Kidney (tissue), 14 donors: Measurements from ENCODE around the gene PLEKHD1. TPM values are rescaled to one million over a fixed set of nuclear protein-coding genes. Genes with fewer than 3 reads are reported as not detected.
A peak's percentile ranks its signal among the peaks of the same experiment; 100 is the strongest.

Experiments
- DNase-seq, 5 donors: peaks; one replicate each; pipeline ENCODE4 v3.0.0-alpha.2; 2013 to 2020
- FAIRE-seq: peaks from 2 replicates; lab custom pipeline; 2012; peaks lifted over from hg19 to GRCh38; lab: Jason Lieb, UNC
- H3K27ac ChIP-seq, 2 donors: one replicate each; pipeline ENCODE4 v1.7.0; 2013; ENCODE audit warnings: low read depth in 2 of 2, low read length in 2 of 2, inconsistent platforms in 1 of 2
- H3K27me3 ChIP-seq: one replicate; pipeline ENCODE4 v1.7.1; 2013; ENCODE audit warnings: low read length, inconsistent platforms; ENCODE audit not compliant: control insufficient read depth, insufficient read depth
- H3K36me3 ChIP-seq, 3 donors: one replicate each; pipeline versions ENCODE4 v1.7.0 to v1.7.1; 2013; ENCODE audit warnings: low read length in 3 of 3, control low read depth in 1 of 3, inconsistent platforms in 1 of 3; ENCODE audit not compliant: insufficient read depth in 3 of 3, control insufficient read depth in 2 of 3
- H3K4me1 ChIP-seq, 3 donors: one replicate each; pipeline versions ENCODE4 v1.7.0 to v1.7.1; 2013; ENCODE audit warnings: low read length in 3 of 3, inconsistent platforms in 1 of 3, low read depth in 1 of 3; ENCODE audit not compliant: control insufficient read depth in 2 of 3, insufficient read depth in 2 of 3
- H3K4me3 ChIP-seq, 3 donors: one replicate each; pipeline versions ENCODE4 v1.7.0 to v1.8.1; 2013; ENCODE audit warnings: low read length in 3 of 3, control low read depth in 1 of 3, inconsistent platforms in 1 of 3
- H3K9ac ChIP-seq, 3 donors: one replicate each; pipeline versions ENCODE4 v1.7.0 to v1.7.1; 2013; ENCODE audit warnings: low read length in 3 of 3, control low read depth in 1 of 3, inconsistent platforms in 1 of 3
- H3K9me3 ChIP-seq, 3 donors: one replicate each; pipeline versions ENCODE4 v1.7.0 to v1.7.1; 2013; ENCODE audit warnings: low read length in 3 of 3, control low read depth in 1 of 3, inconsistent platforms in 1 of 3; ENCODE audit not compliant: control insufficient read depth in 2 of 3, insufficient read depth in 1 of 3
- CTCF ChIP-seq: IDR thresholded peaks from 3 replicates; pipeline ENCODE4 v1.5.1; 2012; ENCODE audit warnings: mild to moderate bottlenecking, moderate library complexity, borderline replicate concordance; ENCODE audit not compliant: insufficient read depth; ENCODE audit errors: extremely low read depth
- intact Hi-C: fragments of 100-400 bp; cut with DNase I; formaldehyde crosslinking; loops from one replicate; pipeline ENCODE4 v1.11.1; 2022
- polyA plus RNA-seq: library from polyadenylated mRNA; stranded (reverse); fragments of 350-450 nt; fragmentation: Illumina TruSeq; extraction: RNeasy Lipid Tissue Mini Kit (QIAGEN cat#74804); gene quantifications from one replicate; pipeline ENCODE4 v1.2.3, GENCODE V29; 2014; ENCODE audit warnings: low read depth, low replicate concordance; ENCODE audit not compliant: insufficient read depth
- total RNA-seq: library from RNA; stranded (reverse); fragmentation: NEBNext Ultra II Directional; extraction: Animal tissue kit (Norgen Biotek cat#: 25700); gene quantifications from one replicate; pipeline ENCODE4 v1.2.1, GENCODE V29; 2021
- donor health status: control.
- donor health status: control.
- donor health status: control.
- donor health status: control.
- donor health status: control.
- donor health status: DM: yes; HTN: yes; CAD: no.
- donor health status: Normal renal cell carcinoma (clear cell type).

PLEKHD1 gene
- total and polyA plus RNA-seq, 2 donors from 2014 or later: 0.25 to 3.4 TPM

GRCh38 chr14:69499436-69499835 is 14.9 kb downstream of the PLEKHD1 start:
- no peak overlapping the region for H3K9ac ChIP-seq
- no peaks in the 10 kb centered on the region for H3K9me3 ChIP-seq
- TF ChIP-seq CTCF: no peak
- H3K4me1 ChIP-seq: peaks cover 0 to 2% (median 0%) of the 10 kb centered on the region in 3 donors
- no peaks in the 10 kb centered on the region for H3K36me3 ChIP-seq
- intact Hi-C loops: no loop called here
- H3K27me3 ChIP-seq: no peaks in the 10 kb centered on the region
- DNase-seq (peak in 1 of 5 donors; percentile 11), FAIRE-seq (no peak)
- H3K27ac ChIP-seq: no peak overlapping the region
- no peak overlapping the region for H3K4me3 ChIP-seq

DNA sequence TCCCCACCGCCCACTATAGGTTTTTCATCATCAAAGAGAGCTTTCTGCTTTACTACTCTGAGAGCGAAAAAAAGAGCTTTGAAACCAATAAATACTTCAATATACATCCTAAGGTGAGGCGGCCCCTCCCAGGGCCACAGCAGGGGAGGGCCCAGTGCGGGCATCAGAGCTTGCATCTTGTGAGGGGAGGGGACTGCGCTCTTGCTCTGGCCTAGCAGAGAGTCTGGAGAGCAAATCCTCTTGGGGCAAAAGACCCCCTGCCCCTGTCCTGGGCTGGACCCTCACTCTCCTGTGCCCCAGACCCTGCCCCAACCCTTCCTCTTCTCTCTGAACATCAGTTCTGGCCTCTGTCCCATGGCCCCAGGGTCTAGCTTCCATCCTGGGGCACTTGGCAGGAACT is 15.6 kb downstream of the PLEKHD1 start:
- Histone ChIP-seq H3K4me3 (no peak overlapping the region), H3K27me3 (no peaks in the 10 kb centered on the region), H3K4me1 (peaks cover 0 to 2% (median 0%) of the 10 kb centered on the region in 3 donors), H3K27ac (no peak overlapping the region), H3K9me3 (peaks cover 0 to under 1% (median 0%) of the 10 kb centered on the region in 3 donors), H3K9ac (no peak overlapping the region), H3K36me3 (no peaks in the 10 kb centered on the region)
- intact Hi-C loops: no loop called here
- no peak for TF ChIP-seq CTCF
- FAIRE-seq: no peak
- DNase-seq: peak in 2 of 5 donors; percentile 19 to 38

- FAIRE-seq: no peak
These were observed 16.2 kb downstream of the PLEKHD1 start for GRCh38 chr14:69500736-69501135.

More at GRCh38 chr14:69500736-69501135, 16.2 kb downstream of the PLEKHD1 start:
- Histone ChIP-seq H3K27ac (no peak overlapping the region), H3K4me1 (peaks cover 0 to 2% (median 0%) of the 10 kb centered on the region in 3 donors), H3K9me3 (peaks cover 0 to 2% (median 0%) of the 10 kb centered on the region in 3 donors), H3K36me3 (no peaks in the 10 kb centered on the region), H3K9ac (no peak overlapping the region), H3K27me3 (no peaks in the 10 kb centered on the region), H3K4me3 (no peak overlapping the region)
- peak in 2 of 5 donors; percentile 31 to 55 for DNase-seq
- TF ChIP-seq CTCF: no peak
- intact Hi-C loops: no loop called here
